GM19455 (cell line): ENCODE results near the gene KLHDC8A.

ENCODE experiments used
- ATAC-seq: cut with Tn5 transposase; IDR thresholded peaks from one replicate; pipeline ENCODE4 v1.9.1; 2021; ENCODE audit not compliant: unreplicated experiment

Gene KLHDC8A

DNA sequence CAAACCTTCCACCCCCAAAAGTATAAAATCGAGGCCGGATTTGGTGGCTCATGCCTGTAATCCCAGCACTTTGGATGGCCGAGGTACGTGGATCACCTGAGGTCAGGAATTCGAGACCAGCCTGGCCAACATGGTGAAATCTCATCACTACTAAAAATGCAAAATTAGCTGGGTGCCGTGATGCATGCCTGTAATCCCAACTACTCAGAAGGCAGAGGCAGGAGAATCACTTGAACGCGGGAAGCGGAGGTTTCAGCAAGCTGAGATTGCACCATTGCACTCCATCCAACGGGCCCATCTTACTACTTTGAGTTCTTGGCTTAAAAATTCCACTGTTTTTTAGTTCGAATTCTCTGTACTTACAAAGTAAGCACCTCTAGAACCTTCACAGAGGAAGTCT, 11.0 kb downstream of the KLHDC8A start:
- no peak for ATAC-seq

DNA sequence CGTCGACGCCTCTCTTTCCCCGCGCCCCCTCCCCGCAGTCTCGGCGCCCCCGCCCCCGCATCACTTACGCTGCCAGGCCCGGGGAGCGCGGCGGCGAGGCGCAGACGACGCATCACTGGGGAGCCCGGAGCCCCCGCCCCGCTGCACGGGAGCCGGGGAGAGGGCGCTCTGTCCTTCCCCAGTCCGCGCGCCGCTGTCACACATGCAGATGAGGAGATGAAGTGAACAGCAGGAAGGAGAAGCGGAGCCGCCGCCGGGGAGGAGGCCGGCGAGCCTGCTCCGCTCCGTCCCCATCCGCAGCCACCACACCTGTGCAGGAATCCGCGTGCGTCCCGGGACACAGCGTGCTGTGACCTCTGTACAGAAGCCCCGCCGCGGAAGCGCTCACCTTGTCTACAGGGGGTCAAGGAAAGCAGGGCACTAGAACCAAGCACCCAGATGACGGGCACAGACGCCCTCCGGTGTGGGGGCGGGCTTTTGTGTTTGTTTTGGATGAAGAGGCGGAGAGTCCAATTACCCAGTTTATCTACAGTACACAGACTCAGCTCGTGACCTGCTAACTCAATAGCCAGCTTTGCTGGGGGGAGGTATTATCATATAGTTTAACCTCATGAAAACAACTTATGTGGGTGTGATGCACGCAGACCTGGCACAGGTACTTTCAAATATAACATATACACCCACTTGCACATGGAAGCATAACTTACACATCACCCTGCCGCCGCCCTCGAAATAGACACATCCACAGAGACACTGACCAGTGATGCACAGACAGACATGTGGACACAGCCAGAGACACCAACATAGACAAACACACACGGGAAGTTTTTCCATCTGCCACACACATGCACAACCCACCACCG, 12.4 kb downstream of the KLHDC8A start:
- no peak for ATAC-seq

DNA sequence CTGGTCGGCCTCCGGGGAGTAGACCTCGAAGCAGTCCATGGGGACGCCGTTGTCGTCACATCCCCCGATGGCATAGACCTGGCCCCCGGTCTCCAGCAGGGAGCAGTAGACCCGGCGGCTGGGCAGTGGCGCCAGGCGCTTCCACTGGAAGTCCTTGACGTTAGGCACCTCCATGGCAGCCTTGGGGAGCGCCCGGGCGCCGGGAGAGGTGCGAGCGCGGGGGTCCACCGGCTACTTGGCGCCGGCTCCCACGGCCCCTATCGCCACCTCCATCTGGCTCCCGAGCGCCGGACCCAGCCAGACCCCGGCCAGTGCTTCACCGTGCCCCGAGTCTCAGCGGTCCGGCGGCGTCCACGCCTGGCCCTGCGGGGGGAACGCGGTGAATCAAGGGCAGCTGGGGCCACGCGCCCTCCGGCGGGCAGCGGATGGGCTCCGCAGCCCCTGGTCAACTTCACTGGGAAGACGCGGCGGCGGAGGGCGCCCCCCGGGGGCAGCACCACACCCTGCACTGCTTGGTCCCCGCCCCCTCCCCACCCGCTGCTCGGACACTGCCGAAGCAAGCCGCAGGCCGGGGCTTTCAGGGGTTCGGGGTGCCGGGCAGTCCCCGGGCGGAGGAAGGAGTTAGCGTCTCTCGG, 13.2 kb downstream of the KLHDC8A start:
- no peak for ATAC-seq

DNA sequence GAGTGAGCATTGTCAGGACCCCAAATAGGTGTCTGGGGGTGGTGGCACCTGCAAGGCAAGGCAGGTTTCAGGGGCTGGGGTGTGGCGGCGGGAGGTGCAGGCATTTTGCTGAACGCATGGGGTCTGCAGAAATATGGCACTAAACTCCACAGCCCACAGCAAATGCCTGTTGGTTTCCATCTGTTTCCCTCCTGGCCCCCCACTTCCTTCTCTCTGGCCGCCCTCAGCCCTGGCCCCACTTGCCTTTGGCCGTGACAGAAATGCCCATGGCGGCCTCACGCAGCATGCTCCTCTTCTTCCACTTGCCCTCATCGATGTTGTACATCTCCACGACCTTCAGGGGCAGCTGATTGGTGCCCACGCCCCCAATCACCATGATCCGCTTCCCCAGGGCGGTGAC, 13.7 kb downstream of the KLHDC8A start:
- no peak for ATAC-seq

DNA sequence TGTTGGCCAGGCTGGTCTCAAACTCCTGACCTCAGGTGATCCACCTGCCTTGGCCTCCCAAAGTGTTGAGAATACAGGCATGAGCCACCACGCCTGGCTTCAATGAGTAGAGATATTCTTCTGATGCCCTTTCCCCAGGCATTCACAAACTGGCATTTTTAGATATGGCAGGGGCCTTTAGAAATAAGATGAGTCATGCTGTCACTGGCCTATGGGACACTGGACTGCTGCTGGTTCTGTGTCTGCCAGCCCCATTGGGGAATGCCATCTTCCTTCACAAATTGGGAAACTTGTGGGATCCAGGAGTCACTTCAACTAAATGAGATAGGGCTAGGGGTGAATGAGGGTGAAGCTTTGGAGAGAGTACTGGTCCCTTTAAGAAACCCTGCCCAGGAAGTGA, 16.0 kb downstream of the KLHDC8A start:
- ATAC-seq = no peak

DNA sequence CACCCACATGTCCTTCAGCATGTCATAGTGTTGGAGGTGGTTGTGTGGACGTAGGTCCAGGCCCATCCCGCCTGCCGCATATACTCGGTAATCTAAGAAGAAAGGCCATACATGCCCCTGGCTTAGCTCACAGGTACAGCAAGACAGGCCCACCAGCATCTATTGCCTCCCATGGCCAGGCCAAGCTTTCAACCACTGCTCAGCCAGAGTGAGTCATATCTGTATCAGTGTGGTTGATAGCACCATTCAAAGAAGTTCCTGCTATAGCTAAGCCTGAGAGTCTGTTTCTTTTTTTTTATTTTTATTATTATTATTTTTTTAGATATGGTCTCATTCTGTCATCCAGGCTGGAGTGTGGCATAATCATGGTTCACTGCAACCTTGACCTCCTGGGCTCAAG, 17.0 kb downstream of the KLHDC8A start:
- no peak for ATAC-seq

DNA sequence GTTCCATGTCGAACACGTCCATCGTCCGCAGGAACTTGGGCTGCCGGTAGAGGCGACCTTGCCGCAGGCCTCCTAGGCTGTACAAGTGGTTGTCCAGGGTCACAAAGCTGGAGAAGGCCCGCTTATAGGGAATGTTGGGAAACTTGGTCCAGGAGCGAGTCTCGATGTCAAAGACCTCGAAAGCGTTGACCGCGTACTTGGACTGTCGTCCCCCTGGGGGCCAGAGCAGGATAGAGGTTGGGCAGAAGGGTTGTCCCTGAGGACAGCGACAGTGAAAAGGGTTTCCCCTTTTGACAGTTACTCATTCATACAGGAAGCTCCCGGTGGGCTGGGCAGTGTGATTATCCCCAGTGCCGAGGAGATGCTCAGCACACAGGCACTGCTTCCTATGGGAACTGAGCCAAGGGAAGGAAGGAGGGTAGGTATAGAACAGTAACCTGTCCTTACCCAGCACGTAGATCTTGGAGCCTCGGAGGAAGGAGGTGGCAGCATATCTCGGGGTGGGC, 17.5 kb downstream of the KLHDC8A start:
- no peak for ATAC-seq

DNA sequence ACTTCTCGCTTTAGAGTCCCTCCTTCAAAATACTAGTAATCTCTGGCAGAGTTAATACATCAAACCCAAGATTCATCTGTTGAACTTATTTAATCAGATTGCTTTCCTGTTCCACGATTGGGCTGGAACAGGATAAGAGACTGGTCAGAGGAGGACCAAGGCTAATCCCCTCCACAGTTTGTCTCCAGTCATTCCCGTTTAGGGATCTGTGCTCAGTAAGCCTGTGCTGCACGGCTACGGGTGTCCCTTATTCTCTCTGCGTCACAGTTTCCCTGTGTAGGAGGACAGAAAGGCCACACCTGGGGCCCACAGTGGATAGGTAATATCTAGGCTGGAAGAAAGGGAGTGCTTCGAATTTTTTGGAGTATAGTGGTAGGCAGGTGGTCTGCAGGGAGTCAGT, 18.7 kb downstream of the KLHDC8A start:
- no peak for ATAC-seq

DNA sequence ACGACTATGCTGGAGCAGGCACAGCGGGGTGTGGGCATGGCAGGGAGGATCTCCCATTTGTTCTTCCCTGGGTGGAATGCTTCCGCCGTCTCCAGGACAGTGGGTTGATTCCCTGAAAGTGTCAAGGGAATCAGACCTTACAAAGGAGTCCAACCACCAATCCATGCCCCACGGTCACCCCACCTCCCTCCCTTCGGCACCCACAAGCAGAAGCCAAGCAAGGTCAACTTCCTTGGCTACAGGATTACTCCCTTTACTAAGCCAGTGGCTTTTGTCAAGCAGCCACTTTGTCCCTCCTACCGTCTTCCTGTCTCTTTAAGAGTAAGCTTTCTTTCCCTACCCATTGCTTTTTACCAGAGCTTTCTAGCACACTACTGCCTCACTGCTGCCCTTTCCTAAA, 19.2 kb downstream of the KLHDC8A start:
- ATAC-seq = no peak

DNA sequence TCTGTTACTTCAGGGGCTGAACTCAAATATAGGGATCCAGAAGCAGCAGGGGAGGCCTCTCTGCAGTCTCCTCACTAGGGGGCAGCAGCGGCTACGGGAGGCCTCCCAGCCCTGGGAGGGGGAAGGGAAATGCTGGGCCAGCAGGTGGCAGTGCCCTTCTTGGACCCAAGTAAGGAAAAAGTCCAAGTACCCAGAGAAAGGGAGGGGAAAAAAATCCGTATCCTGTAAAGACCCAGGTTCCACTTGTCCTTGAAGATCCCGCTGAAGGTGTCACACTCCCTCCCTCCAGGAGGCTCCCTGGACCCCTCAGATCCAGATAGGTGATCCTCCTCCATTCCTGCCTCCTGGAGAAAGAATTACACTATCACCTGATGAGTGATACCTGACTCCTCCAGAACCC, 21.0 kb downstream of the KLHDC8A start:
- ATAC-seq = no peak

DNA sequence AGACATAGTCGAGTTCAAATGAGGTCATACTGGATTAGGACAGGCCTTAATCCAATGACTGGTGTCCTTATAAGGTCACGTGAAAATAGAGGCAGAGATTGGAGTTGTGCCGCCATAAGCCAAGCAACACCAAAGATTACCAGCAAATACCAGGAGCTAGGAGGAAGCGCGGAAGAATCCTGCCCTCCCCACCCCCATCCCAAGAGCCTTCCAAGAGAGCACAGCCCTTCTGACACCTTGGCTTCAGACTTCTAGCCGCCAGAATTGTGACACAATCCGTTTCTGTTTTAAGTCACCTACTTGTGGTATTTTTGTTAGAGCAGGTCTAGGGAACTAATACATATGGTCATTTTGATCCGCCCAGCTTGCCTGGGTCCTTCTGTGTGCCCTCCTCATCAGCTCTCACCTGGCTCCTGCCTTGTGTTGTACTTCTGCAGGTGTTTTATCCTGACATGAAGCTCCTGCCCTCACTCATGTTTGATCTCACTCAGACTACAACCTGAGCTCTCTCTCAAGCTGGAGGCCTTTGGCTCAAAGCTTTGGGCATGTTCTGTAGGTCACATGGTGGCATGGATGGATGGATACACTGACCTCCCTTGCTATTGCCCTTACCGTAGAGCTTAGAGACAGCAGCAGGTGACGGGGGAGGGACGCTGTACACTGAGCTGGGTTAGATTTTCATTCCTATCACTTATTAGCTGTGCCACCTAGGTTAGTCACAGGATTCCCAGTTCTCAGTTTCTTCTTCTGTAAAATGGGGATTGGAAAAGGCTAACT, 24.5 kb downstream of the KLHDC8A start:
- no peak for ATAC-seq

DNA sequence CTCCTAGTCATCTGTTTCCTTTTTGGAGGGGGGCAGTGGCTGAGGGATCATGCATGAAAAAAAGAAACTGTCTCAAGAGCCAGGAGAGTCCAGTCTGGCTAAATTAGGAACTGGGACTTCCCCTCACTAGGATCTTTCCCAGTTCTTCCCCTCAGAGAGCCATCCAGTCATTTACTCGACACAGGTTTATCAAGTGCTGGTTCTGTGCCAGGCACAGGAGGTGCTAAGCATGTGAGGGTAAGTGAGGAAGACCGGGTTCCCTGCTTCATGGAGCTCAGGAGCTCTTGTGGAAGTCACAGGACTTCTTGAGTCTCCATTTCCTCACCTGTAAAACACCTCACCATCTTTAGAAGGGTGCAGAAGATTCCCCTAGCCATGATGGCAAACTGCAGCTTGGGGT, 26.6 kb downstream of the KLHDC8A start:
- no peak for ATAC-seq

DNA sequence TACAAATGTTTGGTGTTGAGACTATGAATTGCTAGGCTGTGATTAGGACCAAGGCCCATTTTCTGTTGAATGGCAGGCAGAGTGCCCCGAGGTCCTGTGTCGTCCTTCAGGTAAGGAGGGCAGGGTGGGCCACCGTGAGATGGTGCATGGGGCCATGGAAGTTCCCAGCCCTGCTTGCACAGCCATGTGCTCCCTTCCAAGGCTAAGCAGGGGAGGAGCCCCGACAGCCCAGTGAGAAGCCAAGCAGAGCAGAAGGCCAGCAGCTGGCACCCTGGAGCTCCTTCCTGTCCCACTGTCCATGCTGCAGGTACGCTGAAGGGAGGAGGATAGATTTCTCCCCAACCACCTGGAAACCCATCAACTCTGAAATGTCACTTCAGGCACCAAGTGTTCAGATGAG, 27.0 kb downstream of the KLHDC8A start:
- ATAC-seq = no peak

DNA sequence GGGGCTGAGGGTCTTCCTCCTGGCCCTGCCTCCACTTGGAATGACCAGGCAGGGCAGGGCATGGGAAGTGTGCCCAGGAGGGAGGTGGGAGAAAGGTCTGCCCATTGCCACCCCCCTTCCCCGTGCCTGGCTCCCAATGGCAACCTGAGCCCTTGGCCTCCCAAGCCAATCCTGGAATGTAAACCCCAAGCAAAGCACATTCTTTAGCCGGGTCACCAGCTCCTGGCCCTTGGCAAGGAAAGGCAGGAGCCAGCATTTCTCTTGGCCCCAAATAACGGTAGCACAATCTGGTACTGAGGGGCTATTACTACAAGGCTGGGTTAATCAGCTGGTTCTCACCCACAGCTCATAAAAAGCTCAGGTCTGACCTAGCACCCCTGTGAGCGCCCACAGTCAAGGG, 28.2 kb downstream of the KLHDC8A start:
- ATAC-seq = no peak

DNA sequence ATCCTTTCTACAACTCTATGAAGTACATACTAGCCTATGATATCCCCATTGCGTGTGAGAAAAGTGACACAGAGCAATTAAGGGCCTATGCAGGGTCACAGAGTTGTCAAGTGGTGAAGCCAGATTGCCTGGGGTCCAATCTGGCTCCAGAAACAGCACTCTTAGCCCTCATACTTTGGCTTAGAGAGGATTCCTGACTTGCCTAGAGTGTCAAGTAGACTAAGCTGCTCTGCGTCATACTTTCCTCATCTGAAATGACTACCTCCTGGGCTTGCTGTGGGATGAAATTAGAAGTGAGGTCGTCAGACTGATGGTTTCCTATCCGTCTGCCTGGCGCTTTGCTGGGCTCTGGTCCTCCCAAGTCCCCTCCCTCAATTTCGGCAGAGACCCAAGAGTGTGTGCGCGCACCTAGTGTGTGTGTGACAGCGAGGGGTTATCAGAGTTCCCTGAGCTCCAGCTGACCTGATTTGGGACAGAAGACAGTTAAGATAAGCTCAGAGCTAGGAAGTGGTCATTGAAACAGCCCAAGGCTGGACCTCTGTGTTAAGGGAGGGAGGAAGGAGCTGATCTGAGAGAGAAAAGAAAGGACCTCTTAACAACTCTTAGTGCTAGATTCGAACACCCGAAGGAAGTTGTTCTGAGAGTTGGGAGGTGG, 29.8 kb downstream of the KLHDC8A start:
- ATAC-seq = no peak

DNA sequence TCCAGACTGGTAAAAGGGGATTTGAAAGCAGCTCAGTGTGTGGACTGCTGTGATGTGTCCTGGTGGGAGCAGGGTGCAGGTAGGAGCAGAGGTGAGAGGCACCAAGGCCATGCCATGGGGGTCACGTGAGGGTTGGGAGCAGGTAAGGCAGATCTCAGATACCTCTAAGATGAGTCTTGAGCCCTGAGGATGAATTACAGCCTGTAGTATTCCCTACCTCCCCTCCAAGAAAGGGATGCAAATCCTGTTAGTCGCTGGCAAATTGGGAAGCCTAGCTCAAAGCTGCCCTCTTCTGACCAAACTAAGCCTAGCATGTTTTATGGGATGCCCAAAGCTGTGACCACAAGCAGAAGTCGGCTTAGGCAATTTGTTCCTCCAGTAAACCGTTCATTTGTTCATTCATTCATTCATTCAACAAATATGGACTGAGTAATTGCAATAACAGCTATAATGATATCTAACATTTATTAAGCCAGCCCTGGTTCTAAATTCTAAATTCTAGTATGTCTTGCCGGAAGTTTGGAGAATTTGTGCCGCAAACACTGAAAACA, 31.3 kb downstream of the KLHDC8A start:
- ATAC-seq = no peak

DNA sequence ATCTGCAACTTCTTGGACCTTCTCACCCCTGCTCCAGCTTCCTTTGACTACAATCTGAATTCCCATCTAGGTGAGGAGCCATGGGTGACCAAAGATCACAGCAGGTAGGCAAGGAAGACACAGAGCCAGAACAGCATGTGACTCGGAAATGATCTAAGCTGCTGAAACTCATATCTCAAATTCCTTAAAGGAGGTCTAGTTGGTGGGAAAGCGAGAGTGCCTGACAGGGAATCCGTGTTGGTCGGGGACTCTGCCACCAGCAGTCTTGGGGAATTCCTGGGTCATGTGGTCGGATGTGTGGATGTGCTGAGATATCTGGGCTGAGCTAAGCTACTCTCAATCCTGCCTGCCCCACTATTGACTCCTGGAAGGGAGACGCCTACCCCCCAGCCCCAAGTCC, 31.9 kb downstream of the KLHDC8A start:
- no peak for ATAC-seq

DNA sequence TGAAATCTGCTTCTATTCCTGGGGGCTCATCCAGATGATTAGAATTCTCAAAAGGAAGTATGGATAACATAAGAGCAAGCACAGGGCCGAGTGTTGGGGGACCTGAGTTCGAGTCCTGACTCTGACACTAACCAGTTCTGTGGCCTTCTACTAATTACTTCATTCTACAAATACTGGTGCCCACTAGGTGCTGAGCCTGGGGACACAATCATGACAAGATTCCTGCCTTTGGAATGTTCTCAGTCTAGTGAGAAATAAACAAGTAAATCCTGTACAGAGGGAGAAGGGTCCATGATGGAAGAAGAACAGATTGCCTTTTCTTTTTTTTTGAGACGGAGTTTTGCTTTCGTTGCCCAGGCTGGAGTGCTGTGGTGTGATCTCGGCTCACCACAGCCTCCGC, 32.9 kb downstream of the KLHDC8A start:
- no peak for ATAC-seq

DNA sequence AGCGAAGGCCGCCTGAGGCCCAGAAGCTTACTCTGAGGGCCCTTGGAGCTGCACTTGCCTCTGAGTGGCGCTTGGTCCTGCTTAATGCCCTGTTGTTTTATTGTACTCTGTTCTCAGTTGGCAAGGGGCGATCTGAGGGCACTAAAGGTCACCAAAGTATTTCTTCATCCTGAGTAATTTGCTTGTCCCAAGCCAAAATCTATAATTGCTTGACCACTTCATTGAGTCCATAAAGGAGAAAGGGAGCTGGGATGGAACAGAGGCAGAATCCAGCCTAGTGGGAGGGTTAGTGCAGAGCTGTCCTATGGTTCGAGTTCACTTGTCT, 34.8 kb downstream of the KLHDC8A start:
- no peak for ATAC-seq

DNA sequence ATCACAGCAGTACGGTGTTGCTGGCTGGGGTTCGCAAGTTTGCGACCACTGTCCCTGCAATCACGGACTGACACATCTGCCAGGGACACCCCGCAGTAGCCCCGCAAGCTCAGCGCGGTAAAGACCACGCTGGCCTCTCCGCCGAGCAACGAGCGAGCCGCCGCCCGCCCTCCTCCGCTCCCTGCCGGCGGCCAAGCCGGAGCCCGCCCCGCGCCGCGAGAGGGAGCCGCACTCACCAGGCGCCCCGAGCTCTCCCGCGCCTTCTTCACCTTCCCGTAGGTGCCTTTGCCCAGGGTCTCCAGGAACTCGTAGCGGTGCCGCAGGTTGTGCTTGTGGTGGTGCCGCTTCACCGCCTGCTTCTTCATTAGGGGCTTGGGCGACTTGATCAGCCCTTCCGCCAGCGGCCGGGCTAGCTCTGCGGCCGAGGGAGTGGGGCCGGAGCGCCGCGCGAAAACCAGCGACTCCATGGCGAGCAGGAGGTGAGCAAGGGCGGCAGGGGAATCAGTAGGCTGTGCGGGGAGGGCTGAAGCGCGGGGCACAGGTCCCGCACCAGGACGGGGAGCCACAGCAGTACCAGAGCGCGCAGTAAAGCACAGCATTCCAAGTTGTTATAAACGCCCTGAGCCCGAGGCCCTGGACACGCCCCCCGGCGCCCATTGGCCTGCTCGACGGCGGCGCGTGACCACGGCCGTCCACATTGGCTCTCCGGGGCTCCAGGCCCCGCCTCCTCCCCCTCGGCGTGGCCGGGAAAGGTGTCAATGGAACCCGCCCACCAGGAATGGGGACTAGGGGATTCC, 35.4 kb downstream of the KLHDC8A start, which contains the start of gene NUAK2:
Gene NUAK2, minus strand, starts transcription at position 584 of the 797 bp plus-strand sequence. Its CDS starts 117 bp downstream, at position 467.
- peak; percentile 54 for ATAC-seq
